ENCODE results near the gene NCBP2L.

Gene NCBP2L

DNA sequence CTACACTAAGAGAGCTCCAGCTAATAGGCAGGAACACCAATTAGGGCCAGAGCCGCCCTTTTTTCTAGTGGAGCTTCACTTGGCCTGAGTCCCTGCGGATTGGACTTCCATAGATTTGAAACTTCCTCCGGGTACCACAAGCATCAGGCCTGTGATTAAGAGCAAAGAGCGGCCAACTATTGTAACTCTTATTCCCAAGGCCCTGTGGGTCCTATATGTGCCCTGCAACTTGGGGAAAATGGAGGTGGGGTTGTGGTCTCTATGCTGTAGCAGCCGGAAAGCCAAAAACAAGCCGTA, at the start of gene NCBP2L:
NCBP2L (plus strand) TSS at position 198 of the 297 bp plus-strand sequence. CDS start 16,488 bp downstream, outside the sequence.
- no peak for DNase-seq

DNA sequence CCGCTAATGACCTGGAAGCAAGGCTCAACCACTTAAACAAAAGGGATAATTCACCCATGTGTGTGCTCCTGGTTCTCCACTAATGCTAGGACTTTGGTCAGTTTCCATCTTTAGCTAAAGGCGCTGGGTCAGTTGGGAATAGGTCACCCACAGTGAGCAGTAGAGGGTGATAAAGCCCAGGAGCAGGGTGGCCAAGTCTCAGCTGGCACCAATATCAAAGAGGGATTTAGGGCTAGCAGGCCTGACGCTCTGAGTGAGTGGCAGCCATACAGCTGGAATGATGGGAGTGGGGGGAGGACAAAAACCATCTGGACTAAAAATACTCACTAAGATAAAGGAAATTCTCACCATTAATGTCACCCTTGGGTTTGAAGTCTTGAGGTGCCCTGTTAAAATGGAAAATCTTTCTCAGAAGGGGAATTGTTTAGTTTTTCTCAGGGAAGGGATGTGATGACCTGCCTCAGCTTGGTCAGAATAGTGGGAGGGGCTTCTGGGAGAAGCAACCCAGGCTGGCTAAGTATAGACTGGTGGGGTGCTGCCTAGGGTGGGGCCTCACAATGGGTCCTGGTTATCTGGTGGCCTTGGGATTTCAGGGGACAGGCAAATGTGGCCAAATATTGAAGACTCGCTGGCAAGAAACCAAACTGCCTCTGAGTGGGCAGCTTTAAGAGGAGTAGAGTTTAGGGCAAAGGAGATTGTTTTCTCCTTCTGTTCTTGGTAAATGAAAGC, 49.0 kb upstream of the NCBP2L start:
- DNase-seq, result no peak

DNA sequence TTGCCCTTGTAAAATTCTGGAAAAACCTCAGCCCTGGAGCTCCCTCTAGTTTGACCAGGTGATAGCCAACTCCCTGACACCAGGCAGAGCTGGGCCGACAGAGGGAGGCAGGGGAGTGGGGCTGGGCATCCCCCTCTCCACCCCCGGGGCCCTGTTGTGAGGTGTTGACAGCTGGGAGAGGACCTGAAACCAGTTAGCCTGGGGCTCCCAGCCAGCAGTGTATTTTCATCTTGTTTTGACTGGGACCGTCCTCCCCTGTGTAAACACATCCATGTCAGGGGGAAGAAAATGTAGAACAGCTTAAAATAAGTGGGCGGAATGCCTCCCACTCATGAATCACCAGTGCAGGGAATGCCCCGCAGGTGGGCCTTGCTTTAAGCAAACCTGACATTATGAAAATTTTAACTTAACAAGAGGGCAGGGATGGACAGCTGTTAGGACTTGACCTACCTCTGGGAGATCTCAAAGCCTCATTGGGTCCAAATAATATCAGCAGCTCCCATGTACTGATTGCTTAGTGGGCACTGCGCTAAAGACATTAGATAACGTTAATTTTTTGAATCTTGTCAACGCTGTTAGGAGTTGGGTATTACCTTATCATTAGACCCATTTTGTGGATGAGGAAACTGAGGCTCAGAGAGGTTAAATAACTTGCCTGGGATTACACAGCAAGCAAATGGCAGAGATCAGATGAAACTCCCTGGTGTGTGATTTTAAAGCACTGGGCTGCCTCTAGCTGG, 47.8 kb upstream of the NCBP2L start:
- DNase-seq, result no peak

DNA sequence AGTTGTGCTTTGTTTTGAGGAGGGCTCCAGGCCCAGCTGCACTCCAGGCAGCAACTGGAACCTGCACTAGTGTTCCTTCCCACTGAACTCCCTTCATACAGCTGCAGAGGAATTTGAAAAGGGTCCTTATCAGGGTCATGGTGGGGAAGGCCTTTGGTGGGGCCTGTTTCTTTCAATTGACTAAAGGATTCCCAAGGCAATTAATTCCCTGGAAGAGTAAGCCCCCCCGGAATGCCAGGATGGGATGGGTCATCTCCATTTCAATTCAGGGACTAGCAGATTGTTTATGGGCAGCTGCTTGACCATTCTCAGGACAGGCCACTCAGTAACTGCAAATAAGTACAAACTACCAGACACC, 47.3 kb upstream of the NCBP2L start:
- no peak for DNase-seq

DNA sequence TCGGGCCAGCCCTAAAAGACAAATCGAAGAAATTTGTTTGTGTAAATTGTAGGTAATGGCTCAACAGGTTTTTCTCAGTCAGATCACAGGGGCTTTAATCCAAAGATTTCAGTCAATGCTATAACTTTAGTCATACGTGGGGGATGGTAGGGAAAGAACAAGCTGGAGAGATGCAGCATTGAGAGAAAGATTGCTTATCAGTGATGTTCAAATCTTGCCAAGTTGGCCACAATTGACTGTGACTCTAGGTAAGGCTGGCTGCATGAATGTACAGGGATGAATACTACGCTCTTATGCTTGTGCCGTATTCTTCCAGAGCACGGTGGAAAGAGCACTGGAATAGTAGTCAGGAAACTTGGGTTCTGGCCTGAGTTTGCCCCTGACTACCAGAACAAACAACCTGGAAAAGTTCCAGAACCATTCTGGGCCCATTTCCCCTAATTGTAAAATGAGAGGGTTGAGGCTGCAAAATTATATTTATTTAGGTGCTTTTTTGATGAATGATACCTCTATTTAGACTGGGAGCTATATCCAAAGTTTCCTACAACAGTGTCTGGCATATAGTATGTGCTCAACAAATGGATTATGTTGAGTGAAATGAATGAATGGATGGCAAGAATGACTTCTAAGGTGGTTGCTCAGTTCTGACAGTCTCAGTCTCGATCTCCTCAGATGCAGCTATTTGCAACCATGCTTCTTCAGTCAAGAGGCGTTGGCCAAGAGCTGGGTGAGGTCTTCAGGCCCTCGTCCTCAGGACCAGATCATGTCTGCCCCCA, 46.4 kb upstream of the NCBP2L start:
- DNase-seq, result no peak

DNA sequence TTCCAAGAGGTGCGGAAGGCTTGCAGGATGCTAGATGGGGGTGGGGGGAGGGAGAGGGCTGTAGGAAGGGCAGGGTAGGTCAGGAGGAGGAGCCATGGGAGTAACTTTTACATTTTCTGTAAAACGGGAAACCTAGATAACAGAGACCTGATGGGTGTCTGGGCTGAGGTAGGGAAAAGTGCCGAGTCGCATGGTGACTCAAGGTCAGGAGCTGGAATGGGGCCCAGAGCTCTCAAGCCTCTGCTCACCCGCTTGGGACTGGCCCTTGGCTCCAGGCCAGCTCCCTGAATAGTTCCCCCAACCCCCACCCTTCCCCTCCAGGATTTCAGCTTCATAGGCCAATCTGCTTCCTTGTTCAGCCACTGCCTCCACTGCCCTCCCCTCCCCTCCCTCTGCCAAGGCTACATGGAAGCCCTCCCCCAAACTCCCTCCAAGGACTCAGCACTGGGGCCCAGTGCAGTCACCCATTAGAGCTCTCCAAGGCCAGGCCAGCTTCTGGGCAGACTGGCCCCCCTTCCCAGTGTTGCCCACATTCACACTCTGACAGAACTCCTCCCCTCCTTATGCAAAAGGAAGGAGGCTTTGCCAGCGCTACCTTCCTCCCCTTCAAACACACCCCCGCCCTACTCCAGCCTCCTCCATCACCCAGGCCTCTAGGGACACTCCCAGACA, 45.6 kb upstream of the NCBP2L start:
- no peak for DNase-seq

DNA sequence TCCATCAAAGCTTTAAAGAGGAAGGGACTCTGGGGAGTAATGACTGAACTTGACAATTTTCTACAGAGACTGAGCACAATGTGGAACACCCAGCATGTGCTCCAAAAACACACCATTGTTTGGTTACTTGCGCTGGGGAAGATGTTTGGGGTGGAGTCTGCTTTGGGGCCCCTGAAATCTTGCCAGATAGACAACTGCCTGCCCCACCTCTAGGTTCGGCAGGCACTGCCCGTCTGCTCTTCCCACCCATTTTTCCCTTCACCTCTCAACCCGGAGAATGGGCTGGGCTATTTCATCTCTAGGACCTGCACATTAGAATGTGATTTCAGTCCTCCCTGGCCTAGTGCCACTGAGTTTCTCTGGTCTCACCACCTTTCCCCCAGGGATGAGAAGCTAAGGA, 43.8 kb upstream of the NCBP2L start:
- no peak for DNase-seq

DNA sequence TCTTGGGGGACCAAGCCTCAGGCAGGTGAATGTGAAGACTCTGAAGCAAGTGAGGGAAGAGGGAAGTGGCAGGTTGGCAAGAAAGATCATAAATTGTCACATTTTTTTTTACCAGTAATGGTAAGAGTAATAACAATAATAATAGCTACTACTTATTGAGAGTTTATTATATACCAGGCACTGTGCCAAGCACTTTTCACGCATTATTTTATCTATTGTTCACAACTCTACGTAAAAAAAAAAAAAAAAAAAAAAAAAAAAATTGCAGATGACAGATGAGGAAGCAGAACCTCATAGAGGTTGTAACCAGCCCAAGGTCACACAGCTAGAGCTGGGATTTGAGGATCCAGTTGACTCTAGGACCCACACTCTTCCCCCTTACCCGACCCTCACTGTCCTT, 42.9 kb upstream of the NCBP2L start:
- DNase-seq, result no peak

DNA sequence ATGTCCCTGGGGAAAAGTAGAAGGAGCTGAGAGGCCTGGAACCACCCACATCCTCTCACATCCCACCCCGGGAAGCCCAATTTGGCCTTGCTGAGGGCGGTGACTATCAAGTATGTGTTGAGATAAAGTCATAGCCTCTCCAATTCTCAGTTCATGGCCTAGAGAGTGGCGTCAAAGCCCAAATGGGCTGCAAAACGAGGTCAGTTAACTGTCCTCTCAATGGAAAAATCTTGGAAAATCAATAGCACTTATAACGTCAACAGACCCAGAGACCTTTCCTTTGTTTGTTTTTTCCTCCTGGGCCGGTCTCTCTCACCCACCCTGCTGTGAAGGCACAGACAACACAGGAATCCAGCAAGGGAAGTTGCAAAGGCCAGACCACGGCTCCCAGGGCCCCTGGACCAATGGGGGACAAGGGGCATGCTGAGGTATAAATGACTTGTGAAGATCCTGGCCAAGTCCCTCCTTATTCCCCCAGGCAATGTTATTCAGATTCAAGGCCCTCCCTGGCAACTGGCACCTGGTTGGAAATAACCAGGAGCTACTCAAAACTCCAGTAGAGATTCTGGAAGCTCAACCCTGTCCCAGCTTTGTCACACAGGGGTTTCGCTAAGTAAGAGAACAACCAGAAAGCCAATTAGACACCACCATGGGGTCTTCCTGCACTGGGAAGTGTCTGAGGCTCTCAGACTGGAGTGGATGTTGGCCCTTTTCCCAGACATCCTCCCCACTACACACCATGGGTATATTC, 40.6 kb upstream of the NCBP2L start:
- DNase-seq, result no peak

DNA sequence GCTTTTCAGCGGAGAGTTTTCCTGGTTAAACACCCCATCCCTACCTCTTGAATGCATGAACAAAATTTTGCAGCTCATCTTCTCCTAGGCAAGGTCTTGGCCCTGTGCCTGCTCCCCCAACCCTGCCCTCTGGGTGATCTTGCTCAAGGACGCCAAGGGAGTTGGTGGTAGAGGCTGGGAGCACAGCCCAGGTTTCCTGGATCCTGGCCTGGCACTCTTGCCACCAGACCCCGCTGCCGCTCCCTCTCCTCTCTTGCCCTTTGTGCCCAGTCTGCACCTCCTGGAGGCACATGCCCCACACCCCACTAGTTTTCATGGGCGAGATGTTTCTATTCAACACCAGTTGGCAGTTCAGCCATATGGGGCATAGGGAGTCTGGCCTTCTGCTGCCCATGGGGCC, 39.3 kb upstream of the NCBP2L start:
- DNase-seq, result no peak

DNA sequence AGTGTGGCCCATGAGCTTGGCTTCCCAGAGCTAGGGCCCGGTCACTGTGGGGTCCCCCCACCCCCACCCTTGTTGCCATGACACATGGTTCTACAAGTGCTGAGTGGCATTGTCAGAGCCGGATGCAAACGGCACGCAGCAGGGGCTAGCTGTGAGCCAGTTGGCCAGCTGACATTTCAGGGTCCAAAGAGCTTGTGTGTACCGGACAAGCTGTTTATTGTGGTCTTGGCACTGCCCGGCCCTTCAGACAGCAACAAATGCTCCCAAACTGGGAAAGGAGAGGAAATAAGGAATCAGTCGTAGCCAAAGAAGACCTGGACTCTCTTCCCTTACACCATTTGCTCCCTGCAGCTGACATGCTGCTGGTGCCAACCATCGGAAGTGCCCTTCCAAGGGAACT, 38.8 kb upstream of the NCBP2L start:
- no peak for DNase-seq

DNA sequence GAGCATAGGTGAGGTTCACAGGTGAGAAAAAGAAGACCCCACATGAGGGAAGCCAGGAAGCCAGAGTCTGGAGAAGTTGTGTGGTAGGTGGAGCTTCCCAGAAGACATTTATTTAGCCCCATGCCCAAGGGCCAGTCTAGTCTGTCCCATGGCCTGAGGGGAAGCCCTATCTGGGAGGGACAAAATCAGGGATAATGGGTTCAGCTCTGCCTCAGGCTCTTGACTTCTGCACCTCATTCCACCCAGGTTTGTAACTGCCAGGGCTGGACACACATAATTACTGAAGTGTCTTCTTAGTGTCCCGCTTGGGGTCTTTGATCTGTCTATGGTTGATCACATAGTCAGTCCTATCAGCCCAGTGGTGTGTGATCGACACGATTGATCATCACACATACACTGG, 38.0 kb upstream of the NCBP2L start:
- DNase-seq, result no peak

DNA sequence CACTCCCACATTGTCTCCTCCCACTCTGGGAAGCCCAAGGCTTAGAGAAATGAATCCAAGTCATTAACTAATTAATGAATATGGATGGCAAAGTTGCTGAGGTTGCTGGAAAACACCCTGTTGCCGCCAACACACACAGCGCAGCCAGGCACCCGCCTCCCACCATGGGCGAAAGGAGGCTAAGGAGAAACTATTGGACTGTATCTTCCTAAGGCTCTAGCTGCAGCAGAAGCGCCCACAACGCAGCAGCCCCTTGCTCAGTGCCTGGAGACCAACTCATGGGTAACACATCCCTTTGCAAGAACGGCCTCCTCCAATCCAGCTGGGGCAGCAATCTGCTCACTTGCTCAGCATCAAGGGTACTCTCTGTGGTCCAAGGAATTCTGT, 36.1 kb upstream of the NCBP2L start:
- DNase-seq, result no peak

DNA sequence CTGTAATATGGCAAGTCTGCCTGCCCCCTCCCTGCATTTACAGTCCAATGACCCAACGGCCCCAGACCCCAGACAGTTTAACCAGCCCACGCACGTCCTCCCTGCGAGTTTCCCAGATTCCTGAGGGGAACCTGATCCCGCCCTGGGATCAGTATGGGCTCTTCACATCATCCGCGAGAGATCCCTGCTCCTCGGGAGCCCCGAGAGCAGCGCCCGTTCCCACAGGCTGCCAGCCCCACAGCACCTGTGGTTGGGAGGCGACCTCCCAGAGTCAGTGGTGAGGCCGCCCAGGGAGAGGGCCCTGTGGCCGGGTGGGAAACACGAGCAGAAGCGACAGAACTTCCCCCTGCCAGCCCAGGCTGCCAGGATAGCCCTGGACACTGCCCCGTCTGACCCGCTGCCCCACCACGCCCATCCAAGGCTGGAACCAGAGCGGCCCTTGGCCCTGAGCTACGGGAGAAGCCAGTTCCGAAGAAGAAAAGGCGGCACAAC, 34.8 kb upstream of the NCBP2L start:
- DNase-seq, result no peak

DNA sequence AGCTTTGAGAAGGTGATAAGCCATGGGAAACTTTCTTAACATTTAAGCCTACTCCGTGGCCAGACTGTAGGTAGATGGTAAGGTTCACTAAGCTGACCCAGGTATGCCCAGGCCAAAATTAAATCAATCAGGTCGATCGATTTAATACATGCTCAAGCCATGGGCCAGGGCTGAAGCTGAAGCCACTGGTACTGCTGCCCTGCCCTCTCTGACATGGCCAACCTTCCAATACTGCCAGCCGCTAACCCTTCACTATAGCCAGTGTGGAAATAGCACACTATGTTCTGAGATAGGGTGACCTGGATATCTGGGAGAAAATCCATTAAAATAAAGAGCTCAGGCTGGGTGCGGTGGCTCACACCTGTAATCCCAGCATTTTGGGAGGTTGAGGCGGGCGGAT, 33.5 kb upstream of the NCBP2L start:
- no peak for DNase-seq

DNA sequence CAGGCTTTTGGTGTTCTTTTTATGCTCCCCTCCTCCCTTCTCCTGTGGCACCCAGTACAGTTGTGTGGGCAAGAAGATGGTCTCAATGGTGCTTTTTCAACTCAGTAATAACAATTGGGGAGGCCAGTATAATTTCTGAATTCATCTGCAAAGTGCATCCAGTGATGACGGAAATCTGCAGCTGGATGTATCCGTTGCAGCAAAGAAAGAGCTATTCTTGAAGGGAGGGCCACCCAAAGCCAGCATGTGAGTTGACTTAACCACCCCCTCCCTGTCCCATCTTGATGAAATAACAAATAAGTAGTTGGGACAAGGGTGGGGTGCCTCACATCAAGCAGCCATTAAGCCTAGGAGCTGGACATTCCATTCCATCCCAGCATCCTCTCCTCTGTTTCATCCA, 32.7 kb upstream of the NCBP2L start:
- no peak for DNase-seq

DNA sequence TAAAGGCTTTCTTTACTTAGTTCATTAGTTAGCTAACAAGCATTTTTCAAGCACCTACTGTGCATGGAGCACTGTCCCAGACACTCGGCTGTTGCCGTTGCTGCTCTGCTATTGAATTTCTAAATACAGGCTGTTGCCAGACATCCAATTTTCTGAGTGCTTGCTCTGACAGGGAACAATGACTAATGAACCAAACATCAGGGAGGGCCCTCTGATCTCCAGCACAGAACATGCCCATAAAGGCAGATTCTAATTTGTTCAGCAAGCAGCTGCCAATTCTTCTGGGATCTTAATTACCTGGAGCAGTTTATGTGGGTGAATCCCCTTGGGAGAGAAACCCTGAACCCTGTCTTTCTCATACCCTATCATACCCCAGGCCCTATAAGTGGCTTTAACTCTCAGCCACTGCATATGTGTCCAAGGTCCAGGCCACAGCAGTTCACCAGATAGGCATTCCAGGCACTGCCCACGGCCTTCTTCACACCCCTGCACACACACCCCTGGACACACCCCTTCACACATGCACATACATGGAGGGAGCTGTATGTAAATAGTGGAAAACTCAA, 29.9 kb upstream of the NCBP2L start:
- no peak for DNase-seq

DNA sequence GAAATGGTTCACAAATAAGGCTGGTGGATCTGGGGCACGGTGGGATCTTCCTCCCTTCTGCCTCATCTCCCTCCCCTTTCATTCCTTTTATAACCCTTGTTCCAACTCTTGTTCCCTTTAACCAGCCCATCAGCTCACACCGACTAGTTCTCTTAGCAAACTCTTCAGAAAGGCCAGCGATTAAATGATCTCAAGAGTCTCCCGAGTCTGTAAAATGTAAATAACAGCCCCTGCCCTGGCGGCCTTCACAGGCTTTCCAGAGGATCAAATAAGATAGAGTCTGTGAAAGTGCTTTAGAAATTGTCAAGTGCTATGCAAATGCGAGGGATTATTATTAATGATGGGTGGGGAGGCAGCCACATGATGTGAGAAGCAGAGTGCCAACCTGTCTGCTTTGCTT, 29.0 kb upstream of the NCBP2L start:
- DNase-seq, result no peak

DNA sequence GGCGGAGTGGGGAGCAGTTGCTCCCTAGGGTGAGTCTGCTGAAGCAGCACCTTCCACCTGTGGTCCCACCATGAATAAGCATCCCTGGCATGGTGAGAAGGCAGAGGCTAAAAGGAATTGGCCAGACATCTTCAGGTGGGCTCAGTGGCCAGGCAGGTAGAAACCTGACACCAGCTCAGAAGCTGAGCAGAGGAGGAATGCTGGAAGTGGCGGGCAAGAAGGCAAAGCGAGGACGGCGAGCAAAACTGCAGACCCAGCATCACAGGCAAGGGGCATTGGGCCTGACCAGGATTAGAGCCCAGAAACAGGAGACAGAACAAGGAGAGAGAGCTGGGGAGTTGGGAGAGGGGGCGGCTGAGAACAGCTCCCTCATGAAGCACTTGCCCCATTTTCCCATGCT, 27.3 kb upstream of the NCBP2L start:
- DNase-seq, result no peak

DNA sequence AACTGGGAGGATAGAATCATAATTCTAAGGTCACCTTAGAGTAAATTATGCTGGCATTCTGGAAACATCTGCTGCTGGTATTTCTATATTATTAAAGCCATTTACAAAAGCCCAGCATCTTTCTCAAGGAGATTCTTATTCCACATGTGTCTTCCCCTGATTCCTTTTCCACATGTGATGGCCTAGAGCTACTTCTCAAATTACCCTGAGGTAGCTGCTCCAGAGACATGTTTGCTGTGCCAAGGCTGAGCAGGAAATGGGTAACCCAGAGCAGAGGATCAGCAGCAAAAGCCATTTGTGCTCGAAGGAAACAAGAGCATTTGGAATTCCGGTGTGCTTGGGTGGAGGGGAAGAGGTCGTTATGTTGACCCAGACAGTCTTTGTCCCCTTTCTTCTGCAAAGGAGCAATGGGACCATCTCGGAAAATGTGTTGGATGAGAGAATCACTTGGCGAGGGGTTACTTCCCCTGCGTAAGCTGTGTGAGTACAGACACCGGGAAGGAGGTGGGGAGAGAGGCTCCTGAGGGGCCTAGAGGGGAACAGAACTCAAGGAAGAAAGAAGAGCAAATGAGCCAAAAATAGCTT, 26.6 kb upstream of the NCBP2L start:
- no peak for DNase-seq

DNA sequence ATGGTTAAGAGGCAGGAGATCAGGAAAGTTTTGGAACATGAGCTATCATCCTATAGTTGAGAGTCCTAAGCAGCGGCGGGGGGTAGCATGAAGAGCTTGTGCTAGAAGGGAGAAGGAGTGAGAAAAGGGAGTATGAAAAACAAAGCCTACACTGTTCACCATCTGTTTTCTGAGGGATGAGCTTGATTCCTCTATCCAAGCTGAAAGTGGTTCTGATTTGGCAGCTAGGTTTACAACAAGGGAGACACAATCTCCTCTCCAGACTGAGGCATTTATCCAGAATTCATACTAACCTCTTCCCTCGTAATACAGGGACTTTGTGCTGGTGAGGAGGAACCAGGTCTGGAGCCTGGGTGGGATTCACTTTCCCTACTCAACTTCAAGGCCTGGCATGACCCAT, 25.5 kb upstream of the NCBP2L start:
- DNase-seq, result no peak

DNA sequence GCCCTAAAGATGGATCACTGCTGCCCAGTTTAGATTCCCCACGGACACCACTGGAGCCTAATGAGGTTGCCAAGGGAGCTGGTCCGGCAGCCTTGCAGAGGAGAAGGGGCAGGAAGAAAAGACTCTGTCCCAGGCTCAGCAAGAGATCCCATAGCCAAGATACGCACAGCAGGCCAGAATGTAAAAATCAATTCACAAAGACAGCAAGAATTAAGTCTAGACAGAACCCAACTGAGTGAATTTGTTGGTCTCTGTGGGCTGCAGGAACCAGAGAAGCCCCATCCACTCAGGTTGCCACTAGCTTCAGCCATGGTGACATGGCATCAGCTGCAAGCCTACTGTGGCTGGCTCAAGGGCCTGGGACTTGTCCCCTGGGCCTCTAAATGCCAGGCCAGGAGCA, 24.8 kb upstream of the NCBP2L start:
- no peak for DNase-seq
